Cortex of kidney (tissue), 1 donor: ENCODE data around the gene CEP95.

Source experiments
- DNase-seq: peaks from one replicate; lab custom pipeline; 2025; lab: John Stamatoyannopoulos, UW

The CEP95 gene

GRCh38 chr17:64515829-64516228 is 9.1 kb downstream of the CEP95 start:
- no peak for DNase-seq

- DNase-seq: no peak
These were observed 12.8 kb downstream of the CEP95 start for GRCh38 chr17:64519601-64520000.

GRCh38 chr17:64520359-64520758 is 13.6 kb downstream of the CEP95 start:
- no peak for DNase-seq

DNA sequence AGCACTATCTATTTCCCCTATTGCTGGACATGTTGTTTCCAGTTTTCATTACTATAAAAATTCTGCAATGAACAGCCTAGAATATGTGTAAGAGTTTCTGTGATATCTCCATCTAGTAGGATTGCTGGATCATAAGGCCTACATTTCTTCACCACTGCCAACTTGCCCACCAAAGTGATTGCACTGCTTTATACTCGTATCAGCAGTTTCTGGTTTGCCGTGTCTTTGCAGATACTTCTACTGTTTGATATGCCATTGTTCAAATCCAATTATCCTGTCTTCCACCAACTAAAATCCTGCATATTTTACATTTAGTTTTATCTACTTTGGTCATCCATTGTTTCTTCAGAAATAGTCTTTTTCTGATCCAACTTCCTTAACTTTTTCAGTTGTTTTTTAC is 21.1 kb downstream of the CEP95 start:
- DNase-seq: no peak

GRCh38 chr17:64529221-64529620 is 22.4 kb downstream of the CEP95 start:
- DNase-seq: no peak

DNA sequence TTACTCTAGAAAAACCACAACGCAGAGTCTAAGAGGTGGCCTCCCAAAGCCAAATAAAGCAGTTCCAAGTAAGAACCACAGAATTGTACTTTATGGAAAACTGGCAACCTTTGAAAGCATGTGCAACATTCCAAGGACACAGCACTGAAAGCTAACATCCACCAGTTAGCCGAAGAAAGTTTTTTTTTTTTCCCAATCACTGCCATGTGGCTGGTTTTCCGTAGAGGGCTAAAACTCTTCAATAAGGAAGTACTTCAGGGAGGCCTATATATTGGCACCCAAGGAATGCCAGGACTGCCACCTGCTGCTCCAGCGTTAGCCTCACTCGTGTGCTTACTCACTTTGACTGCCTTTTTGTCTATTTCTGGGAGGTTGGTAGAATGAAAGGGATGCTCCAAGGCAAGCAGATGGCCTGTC is 25.2 kb downstream of the CEP95 start:
- DNase-seq: no peak

- no peak for DNase-seq
These were observed 25.6 kb downstream of the CEP95 start for GRCh38 chr17:64532409-64532808.

GRCh38 chr17:64533784-64534183 is 27.0 kb downstream of the CEP95 start:
- DNase-seq: no peak

DNA sequence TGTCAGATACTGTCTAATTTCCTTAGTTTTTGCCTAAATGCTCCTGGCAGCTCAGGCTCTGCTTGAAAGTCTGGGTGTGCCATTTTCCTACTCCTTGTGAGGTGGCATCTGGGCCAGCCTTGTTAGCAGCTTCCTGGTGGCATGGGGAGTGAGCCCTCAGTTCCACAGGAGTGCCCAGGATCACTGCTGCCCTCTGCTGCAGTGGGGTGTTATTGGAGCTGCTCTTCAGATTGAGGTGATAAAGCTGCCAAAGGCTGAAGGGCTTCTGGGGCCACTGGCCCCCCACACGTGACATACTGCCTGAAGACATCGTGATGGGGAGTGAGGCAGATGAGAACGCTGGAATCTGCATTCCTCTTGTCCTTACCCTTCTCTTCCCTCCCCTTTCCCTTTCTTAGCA is 27.4 kb downstream of the CEP95 start:
- no peak for DNase-seq

DNA sequence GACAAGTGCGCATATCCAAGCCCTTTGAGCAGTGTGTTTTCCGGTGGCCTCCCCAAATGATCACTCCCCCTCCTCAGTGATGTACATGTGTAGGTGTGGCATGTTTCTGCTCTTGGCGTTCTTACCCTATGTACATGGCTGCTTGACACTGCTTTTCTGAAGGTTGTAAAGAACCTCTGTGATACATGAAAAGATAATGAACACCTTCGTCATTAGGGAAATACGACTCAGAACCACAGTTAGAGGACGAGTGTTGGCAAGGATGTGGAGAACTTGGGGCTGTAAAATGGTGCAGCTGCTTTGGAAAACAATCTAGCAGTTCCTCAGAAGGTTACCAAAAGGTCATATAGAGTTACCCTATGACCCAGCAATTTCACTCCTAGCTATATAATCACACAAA is 28.6 kb downstream of the CEP95 start:
- no peak for DNase-seq

DNA sequence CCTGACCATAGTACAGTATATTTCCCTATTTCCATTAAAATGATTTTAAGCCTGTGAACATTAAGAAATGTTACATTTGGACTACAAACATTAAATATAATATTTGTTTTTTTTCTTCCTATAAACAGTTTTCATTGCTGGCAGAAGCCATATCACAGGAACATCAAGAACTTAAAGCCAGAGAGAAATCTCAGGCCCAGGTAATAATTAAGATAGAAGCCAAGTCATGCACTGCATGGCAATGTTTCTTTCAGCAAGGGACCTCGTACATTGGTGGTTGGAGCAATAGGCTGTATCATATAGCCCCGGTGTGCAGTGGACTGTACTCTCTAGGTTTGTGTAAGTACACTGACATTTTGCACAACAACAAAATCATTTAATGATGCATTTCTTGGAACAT is 30.1 kb downstream of the CEP95 start:
- no peak for DNase-seq

DNA sequence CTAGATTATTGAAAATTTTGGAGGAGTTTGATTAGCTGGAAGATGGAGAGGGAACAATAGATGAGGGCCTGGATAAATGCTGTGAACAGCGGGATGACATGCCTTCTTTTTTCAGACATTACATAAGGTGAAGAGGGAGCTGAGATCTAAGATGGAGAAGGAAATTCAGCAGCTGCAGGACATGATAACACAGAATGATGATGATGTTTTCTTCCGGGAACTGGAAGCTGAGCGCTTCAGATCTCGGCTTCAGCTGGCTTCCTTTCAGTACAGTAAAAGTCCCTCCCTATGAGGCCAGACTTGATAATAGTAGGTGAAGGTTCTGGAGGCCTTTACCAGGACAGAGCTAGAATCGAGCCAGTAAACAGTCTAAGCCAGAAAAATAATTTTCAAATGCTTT is 30.7 kb downstream of the CEP95 start:
- DNase-seq: no peak

DNA sequence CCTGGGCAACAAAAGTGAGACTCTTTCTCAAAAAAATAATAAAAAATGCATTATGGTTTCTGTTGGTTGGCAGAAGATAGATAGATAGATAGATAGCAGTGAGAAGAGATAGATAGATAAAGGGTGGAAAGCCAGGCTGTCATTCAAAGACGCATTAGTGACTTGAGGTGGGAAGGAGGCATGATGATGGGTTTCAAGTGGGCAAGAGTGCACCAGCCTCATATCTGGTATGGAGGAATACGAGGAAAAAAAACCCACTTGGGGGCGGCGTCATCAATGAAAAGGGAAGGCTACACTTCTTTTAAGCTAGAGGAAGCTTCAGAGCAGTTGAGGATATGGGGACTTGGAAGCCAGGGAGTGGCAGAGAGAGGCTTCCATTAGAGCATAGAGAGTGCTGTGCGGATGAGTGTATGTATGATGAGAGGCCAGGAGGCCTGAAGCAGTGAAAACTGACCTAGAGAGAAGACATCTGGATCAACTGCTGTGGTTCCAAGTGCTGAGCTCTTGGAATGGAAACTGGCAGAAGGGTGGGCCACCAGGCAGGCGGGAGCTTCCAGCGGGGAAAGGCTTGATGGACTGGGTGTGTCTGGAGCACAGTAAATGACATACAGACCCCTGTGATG is 31.8 kb downstream of the CEP95 start:
- no peak for DNase-seq

DNA sequence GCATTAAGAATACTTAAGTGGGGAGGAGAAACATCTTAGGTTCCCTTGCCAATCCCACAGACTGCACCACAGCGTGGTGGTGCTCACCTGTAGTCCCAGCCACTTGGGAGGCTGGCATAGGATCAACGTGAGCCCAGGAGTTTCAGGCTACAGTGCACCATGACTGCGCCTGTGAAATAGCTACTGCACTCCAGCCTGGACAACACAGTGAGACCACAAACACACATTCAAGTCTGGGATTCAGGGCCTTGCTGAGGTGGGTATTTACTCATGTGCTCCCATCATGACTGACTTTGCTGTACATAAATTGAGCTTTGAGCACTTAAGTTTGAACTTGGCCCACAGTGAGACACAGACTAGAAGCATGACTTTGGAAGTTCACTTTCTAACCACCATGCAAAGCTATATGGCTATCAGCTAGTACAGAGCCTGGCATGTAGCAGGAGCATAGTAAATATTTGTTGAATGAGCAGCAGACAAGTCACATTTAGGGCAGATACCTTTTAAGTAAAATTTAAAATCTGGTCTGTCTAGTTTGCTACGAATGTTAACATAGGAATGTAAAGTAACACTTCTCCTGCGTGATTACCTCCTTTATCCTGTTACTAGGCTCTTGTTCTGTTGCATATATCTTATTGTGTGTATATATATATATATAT is 33.5 kb downstream of the CEP95 start:
- no peak for DNase-seq

GRCh38 chr17:64544742-64545141 is 38.0 kb downstream of the CEP95 start:
- no peak for DNase-seq

- no peak for DNase-seq
These were observed 39.9 kb downstream of the CEP95 start for GRCh38 chr17:64546716-64547115.

DNA sequence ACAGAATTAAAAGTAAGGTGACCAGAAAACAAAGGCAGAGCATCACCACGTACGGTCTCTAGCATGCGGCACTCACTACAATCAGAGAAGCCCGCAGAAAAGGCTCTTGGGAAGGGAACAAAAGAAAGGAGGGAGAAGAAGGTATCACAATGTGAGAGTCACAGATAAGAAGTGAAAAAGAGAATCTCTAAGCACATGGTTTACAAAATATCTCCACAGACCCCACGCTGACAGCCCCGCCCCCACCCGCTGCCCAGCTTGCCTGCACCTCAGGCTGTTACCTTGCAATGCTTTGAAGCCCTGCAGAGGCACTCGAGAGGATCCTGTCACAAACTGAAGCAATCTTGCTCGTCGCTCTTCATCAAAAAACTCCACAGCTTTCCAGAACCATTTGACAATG is 40.5 kb downstream of the CEP95 start:
- DNase-seq: no peak

DNA sequence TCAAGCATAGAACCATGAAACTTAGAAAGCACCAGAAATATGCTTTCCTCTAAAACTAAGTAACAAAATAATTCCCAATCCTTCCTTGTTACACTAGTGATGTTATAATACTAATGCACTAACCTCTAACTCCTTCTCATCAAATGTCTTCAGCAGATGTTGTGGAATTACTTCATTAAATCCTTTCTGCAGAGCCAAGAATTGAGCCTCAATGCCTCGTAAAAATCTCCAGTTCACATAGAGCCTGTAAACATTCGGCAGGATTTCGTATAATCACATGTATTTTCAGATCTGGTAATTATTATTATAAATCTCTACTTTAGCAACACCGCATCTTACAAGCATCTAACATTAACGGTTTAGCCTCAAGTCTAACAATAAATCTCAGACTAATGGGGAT is 44.7 kb downstream of the CEP95 start:
- DNase-seq: no peak

DNA sequence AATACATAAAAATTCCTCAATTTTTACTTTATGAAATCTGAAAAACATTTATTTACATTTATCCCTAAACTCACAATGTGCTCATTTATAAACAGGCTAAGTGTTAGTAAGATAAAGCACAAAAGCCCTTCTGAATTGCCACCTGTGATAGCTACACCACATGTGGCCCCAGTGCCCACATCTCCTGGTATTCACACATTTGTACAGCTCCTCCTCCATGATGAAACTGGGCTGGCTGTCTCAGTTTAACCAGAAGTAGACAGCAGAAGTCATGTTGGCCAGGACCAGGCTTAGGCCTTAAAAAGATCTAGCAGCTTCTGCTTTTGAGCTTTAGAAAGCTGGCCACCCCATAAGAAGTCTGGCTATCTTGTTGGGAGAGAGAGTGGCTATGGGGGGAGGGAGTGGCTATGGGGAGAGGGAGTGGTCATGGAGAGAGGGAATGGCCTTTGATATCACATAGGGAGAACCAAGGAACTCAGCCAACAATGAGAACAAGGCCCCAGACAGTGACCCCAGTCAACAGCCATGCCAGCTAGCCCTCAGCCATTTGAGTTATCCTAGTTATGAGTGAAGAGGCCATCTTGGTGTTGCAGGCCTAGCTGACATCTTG is 47.4 kb downstream of the CEP95 start:
- no peak for DNase-seq

GRCh38 chr17:64555281-64555680 is 48.5 kb downstream of the CEP95 start:
- DNase-seq: no peak

GRCh38 chr17:64564098-64564497 is 57.3 kb downstream of the CEP95 start:
- no peak for DNase-seq

DNA sequence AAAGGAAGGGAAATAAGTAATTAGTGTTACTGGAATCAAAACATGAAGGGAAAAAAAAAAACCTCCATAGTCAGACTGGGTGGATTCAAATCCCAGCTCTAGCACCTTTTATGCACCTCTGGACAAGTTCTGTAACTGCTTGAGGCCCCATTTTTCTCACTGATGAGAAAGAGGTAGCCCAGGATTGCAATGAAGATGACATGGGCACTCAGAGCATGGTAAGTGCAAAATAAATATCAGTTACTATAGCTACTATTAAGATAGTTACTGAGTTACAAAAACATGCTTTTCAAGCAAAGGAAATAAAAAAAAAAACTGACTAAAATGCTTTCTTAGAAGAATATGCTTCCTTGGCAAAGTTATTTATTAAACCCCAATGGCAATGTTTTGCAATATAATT is 58.8 kb downstream of the CEP95 start:
- DNase-seq: no peak

GRCh38 chr17:64571746-64572145 is 65.0 kb downstream of the CEP95 start:
- DNase-seq: no peak

- no peak for DNase-seq
These were observed 65.9 kb downstream of the CEP95 start for GRCh38 chr17:64572682-64573154.
